Transverse colon (tissue), 4 donors: ENCODE measurements around the gene WASHC3. TPM values are rescaled to one million over a fixed set of nuclear protein-coding genes. Genes with fewer than 3 reads are reported as not detected.

Experiments
- DNase-seq: peaks from one replicate; pipeline ENCODE4 v3.0.0-alpha.2; 2019
- H3K27ac ChIP-seq, 4 donors: fragments of 200-600 bp; sonication (generic); 2 replicates each; pipeline ENCODE4 v1.5.1; 2016 to 2018; ENCODE audit warnings: inconsistent platforms in 4 of 4
- H3K27me3 ChIP-seq: fragments of 200-600 bp; sonication (generic); 2 replicates; pipeline ENCODE4 v1.5.1; 2017; ENCODE audit warnings: inconsistent platforms
- H3K36me3 ChIP-seq, 4 donors: fragments of 200-600 bp; sonication (generic); 2 replicates each; pipeline ENCODE4 v1.5.1; 2017 to 2019; ENCODE audit warnings: inconsistent platforms in 4 of 4
- H3K4me1 ChIP-seq, 4 donors: fragments of 200-600 bp; sonication (generic); 2 replicates each; pipeline ENCODE4 v1.5.1; 2017 to 2020; ENCODE audit warnings: inconsistent platforms in 4 of 4
- H3K4me3 ChIP-seq, 4 donors: fragments of 200-600 bp; sonication (generic); 1 replicate in 1 of 4; 2 replicates in 3 of 4; pipeline versions ENCODE4 v1.5.1 to v1.6.1; 2017 to 2019; ENCODE audit warnings: inconsistent platforms in 4 of 4
- H3K9me3 ChIP-seq, 2 donors: fragments of 200-600 bp; sonication (generic); 2 replicates each; pipeline ENCODE4 v1.5.1; 2017 to 2019; ENCODE audit warnings: inconsistent platforms in 2 of 2
- EP300 ChIP-seq: sonication (generic); formaldehyde crosslinking; IDR thresholded peaks from one replicate; pipeline ENCODE4 v1.6.1; 2017; ENCODE audit warnings: antibody characterized with exemption, low read depth
- POLR2A ChIP-seq: fragments of 450-650 bp; IDR thresholded peaks from one replicate; pipeline ENCODE4 v1.6.1; 2016; ENCODE audit warnings: antibody characterized with exemption, mild to moderate bottlenecking, moderate library complexity
- POLR2AphosphoS5 ChIP-seq, 3 donors: sonication (generic); formaldehyde crosslinking; IDR thresholded peaks; one replicate each; pipeline ENCODE4 v1.6.1; 2016; ENCODE audit warnings: antibody characterized with exemption in 3 of 3
- WGBS, 2 donors: methylation state at CpG; one replicate each; pipeline ENCODE4 v1.1.5; 2018; ENCODE audit warnings: low coverage in 1 of 2; 5-methylcytosine and 5-hydroxymethylcytosine counted together
- in situ Hi-C, 4 donors: fragments of 200-750 bp; cut with MboI; loops; one replicate each; pipeline versions ENCODE4 v1.15.0 to v1.15.1; 2017; ENCODE audit warnings: low sequenced_read_pairs in 3 of 4, low pct_ligation_motif_present in 1 of 4, low pct_unique_long_range_greater_than_20kb in 1 of 4
- intact Hi-C: fragments of 100-400 bp; cut with DNase I; formaldehyde crosslinking; loops from one replicate; pipeline ENCODE4 v1.15.1; 2023; ENCODE audit warnings: low total_unique reads
- total RNA-seq, 4 donors: library from RNA; depleted of rRNA; stranded (reverse); fragments of >200 nt; gene quantifications; one replicate each; pipeline ENCODE4 v1.1.0, GENCODE V29; 2016
- TF ChIP-seq, protein P1 (sequence below), 5 experiments: fragments of 200-600 bp in 3 of 5; fragments of 450-650 bp in 2 of 5; sonication (generic) in 3 of 5; IDR thresholded peaks; 1 replicate in 2 of 5; 2 replicates in 3 of 5; pipeline ENCODE4 v1.5.1; 2016 to 2017; ENCODE audit warnings: antibody characterized with exemption in 5 of 5, inconsistent platforms in 3 of 5, mild to moderate bottlenecking in 2 of 5, moderate library complexity in 1 of 5

WASHC3 gene
- total RNA-seq, 4 donors from 2014 or later, result 18.7 to 78.6 (median 52.3) TPM

- no peaks in the 10 kb centered on the region for H3K4me1 ChIP-seq
- in situ Hi-C loops (no loop called here), intact Hi-C loops (no loop called here)
- no peaks in the 10 kb centered on the region for H3K9me3 ChIP-seq
- no peaks in the 10 kb centered on the region for H3K27me3 ChIP-seq
- no peak for TF ChIP-seq EP300
- no peak for TF ChIP-seq POLR2AphosphoS5 (IDR thresholded peaks at IDR 0.05)
- TF ChIP-seq, protein P1, sequence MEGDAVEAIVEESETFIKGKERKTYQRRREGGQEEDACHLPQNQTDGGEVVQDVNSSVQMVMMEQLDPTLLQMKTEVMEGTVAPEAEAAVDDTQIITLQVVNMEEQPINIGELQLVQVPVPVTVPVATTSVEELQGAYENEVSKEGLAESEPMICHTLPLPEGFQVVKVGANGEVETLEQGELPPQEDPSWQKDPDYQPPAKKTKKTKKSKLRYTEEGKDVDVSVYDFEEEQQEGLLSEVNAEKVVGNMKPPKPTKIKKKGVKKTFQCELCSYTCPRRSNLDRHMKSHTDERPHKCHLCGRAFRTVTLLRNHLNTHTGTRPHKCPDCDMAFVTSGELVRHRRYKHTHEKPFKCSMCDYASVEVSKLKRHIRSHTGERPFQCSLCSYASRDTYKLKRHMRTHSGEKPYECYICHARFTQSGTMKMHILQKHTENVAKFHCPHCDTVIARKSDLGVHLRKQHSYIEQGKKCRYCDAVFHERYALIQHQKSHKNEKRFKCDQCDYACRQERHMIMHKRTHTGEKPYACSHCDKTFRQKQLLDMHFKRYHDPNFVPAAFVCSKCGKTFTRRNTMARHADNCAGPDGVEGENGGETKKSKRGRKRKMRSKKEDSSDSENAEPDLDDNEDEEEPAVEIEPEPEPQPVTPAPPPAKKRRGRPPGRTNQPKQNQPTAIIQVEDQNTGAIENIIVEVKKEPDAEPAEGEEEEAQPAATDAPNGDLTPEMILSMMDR (IDR thresholded peaks at IDR 0.05), result no peak
- TF ChIP-seq POLR2A, result no peak
- H3K4me3 ChIP-seq, result no peak overlapping the region
- DNase-seq, result no peak
- no peak overlapping the region for H3K27ac ChIP-seq
- peaks cover 0 to 39% (median 4%) of the 10 kb centered on the region in 4 donors for H3K36me3 ChIP-seq
These were observed 8.8 kb downstream of the WASHC3 start for GRCh38 chr12:102053062-102053349.

DNA sequence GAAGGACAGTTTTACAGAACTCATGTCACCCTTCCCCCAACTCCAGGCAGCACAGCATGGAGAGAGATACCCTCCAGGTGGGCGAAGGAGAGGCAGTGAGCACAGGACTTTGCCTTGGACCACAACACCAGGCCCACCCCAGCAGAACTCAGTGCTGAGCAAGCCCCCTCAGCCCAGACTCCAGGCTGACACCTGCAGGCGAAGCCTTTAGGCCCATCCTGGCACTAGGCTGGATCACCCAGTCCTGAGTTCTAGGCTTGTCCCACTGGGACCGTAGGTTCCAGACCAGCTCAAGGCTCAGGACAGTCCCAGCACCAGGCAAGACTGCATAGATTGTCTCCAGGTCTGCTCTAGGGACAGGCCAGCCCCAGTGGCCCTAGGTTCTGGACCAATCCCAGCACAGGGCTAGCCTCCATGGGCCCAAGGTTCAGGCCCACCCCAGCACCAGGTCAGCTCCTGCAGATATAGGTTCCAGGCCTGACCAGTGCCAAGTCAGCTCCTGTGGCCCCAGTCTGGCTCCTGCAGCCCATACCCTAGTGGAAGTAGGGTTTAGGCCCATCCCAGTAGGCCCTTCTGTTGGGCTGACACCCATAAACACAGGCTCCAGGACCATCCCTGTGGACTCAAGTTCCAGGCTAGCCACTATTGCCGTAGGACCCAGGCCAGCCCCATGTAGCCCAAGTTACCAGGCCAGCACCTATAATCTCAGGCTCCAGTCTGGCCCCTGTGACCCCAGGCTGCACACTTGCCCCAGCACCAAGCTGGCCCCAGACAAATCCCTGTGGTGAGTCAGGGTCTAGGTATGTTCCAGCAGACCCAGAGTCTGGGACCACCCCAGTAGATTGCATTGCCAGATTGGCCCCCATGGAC is 9.4 kb downstream of the WASHC3 start:
- no peak for DNase-seq
- WGBS, 2 donors, result 100% methylated on average over 4 of the region's 4 CpGs; no CpG with 5 or more reads in 1 of the 2 donors
- in situ Hi-C loops (no loop called here), intact Hi-C loops (no loop called here)
- Histone ChIP-seq H3K4me1 (no peaks in the 10 kb centered on the region), H3K4me3 (no peak overlapping the region), H3K27me3 (no peaks in the 10 kb centered on the region), H3K36me3 (peaks cover 0 to 40% (median 4%) of the 10 kb centered on the region in 4 donors), H3K27ac (no peak overlapping the region), H3K9me3 (no peaks in the 10 kb centered on the region)
- TF ChIP-seq POLR2A (no peak), POLR2AphosphoS5 (IDR thresholded peaks at IDR 0.05) (no peak), EP300 (no peak)
- TF ChIP-seq, protein P1 (IDR thresholded peaks at IDR 0.05), result no peak

GRCh38 chr12:102051431-102051965 is 10.3 kb downstream of the WASHC3 start:
- intact Hi-C loops (no loop called here), in situ Hi-C loops (no loop called here)
- H3K4me3 ChIP-seq, result no peak overlapping the region
- WGBS, 2 donors, result 67 to 83% methylated on average over 1 of the region's 1 CpG
- H3K27ac ChIP-seq, result no peak overlapping the region
- no peaks in the 10 kb centered on the region for H3K4me1 ChIP-seq
- H3K9me3 ChIP-seq, result no peaks in the 10 kb centered on the region
- H3K27me3 ChIP-seq, result no peaks in the 10 kb centered on the region
- H3K36me3 ChIP-seq, result peaks cover 0 to 45% (median 4%) of the 10 kb centered on the region in 4 donors
- no peak for DNase-seq
- TF ChIP-seq, protein P1 (IDR thresholded peaks at IDR 0.05), result no peak
- TF ChIP-seq POLR2AphosphoS5 (IDR thresholded peaks at IDR 0.05), result no peak
- TF ChIP-seq POLR2A, result no peak

- in situ Hi-C loops, result no loop called here
- intact Hi-C loops, result no loop called here
- WGBS, 2 donors, result 51 to 100% methylated on average over 1 of the region's 1 CpG
These were observed 10.9 kb downstream of the WASHC3 start for GRCh38 chr12:102050660-102051430.

More at GRCh38 chr12:102050660-102051430, 10.9 kb downstream of the WASHC3 start:
- Histone ChIP-seq H3K4me1 (no peaks in the 10 kb centered on the region), H3K9me3 (no peaks in the 10 kb centered on the region), H3K27me3 (no peaks in the 10 kb centered on the region), H3K4me3 (no peak overlapping the region), H3K27ac (no peak overlapping the region), H3K36me3 (peaks cover 0 to 45% (median 4%) of the 10 kb centered on the region in 4 donors)
- TF ChIP-seq, protein P1 (IDR thresholded peaks at IDR 0.05), result no peak
- TF ChIP-seq POLR2A (no peak), POLR2AphosphoS5 (IDR thresholded peaks at IDR 0.05) (no peak), EP300 (no peak)
- DNase-seq, result no peak
